Peyer's patch (tissue), 4 donors: Measurements from ENCODE around the gene GALNT9. TPM values are rescaled to one million over a fixed set of nuclear protein-coding genes. Genes with fewer than 3 reads are reported as not detected.

Source experiments
- DNase-seq, 3 donors: peaks; one replicate each; pipeline ENCODE4 v3.0.0-alpha.2; 2017 to 2019
- H3K27ac ChIP-seq, 4 donors: fragments of 200-600 bp; sonication (generic); one replicate each; pipeline ENCODE4 v1.5.1; 2016 to 2019
- H3K27me3 ChIP-seq, 2 donors: fragments of 200-600 bp; sonication (generic); one replicate each; pipeline ENCODE4 v1.5.1; 2019
- H3K36me3 ChIP-seq, 3 donors: fragments of 200-600 bp; sonication (generic); one replicate each; pipeline ENCODE4 v1.5.1; 2016 to 2019
- H3K4me1 ChIP-seq, 4 donors: fragments of 200-600 bp; sonication (generic); one replicate each; pipeline ENCODE4 v1.5.1; 2016 to 2019
- H3K4me3 ChIP-seq, 4 donors: fragments of 200-600 bp; sonication (generic); 1 replicate in 3 of 4; 2 replicates in 1 of 4; pipeline ENCODE4 v1.5.1; 2016 to 2019; ENCODE audit warnings: mild to moderate bottlenecking in 1 of 4
- H3K9me3 ChIP-seq, 4 donors: fragments of 200-600 bp; sonication (generic); one replicate each; pipeline ENCODE4 v1.5.1; 2016 to 2019; ENCODE audit warnings: mild to moderate bottlenecking in 1 of 4
- POLR2A ChIP-seq, 2 donors: fragments of 450-650 bp; IDR thresholded peaks; one replicate each; pipeline ENCODE4 v1.5.1; 2017; ENCODE audit warnings: antibody characterized with exemption in 2 of 2, mild to moderate bottlenecking in 2 of 2, moderate library complexity in 2 of 2
- total RNA-seq, 4 donors: library from RNA; depleted of rRNA; stranded (reverse); fragments of >200 nt; gene quantifications; one replicate each; pipeline ENCODE4 v1.1.0, GENCODE V29; 2016
- TF ChIP-seq, protein P1 (sequence below), 6 experiments: fragments of 450-650 bp in 4 of 6; fragments of 200-600 bp in 2 of 6; sonication (generic) in 1 of 6; IDR thresholded peaks; one replicate each; pipeline ENCODE4 v1.5.1; 2017 to 2019; ENCODE audit warnings: antibody characterized with exemption in 6 of 6, mild to moderate bottlenecking in 3 of 6, moderate library complexity in 1 of 6

The GALNT9 gene
- total RNA-seq, 4 donors from 2014 or later = not detected

DNA sequence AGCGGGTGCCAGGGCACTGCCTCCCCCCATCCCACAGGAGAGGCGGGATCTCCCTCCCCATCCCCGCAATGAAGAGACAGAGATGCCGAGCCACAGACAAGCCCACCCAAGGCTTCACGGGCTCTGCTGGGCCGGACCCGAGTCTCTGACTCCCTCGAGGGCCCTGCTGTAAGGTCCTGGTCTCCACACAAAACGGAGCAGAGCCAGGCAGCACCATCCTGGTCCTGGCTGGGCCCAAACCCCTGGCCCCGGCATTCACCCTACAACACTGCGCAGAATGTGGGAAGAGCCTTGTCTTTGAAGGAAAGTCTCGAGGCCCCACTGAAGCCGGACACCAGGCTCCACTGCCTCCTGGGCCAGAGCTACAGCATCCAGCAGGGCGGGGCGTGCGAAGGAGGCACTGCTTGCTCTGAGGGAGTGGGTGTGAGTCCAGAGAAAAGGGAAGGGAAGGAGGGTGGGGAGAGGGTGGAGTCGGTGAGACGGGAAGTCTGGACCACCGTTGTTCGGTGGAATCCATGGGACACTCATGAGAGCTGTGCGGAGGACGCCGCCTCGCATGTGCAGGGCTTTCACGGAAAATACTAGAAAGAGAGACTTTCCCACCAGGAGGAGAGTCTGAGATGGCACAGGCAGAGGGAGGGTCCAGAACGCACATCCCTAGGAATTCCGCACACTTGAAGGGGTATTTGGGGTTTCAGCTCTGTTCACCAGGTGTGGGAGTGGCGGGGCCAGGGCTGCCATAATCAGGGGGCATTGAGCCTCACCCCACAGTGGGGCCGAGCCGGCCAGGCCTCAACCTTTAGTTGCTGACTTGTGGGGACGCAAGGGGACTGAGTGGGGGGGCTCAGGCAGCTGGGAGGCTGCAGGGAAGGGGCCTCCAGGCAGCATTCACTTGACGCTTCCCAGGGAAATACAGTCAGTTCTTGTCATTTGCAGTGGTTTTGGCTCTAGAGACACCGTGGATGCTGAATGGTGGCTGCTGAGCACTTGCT lies 36.8 kb downstream of the GALNT9 start:
- no peaks in the 10 kb centered on the region for H3K27me3 ChIP-seq
- no peaks in the 10 kb centered on the region for H3K36me3 ChIP-seq
- H3K4me3 ChIP-seq = no peak overlapping the region
- H3K27ac ChIP-seq = no peak overlapping the region
- DNase-seq = no peak
- H3K4me1 ChIP-seq = no peaks in the 10 kb centered on the region
- H3K9me3 ChIP-seq = no peaks in the 10 kb centered on the region
- TF ChIP-seq, protein P1, sequence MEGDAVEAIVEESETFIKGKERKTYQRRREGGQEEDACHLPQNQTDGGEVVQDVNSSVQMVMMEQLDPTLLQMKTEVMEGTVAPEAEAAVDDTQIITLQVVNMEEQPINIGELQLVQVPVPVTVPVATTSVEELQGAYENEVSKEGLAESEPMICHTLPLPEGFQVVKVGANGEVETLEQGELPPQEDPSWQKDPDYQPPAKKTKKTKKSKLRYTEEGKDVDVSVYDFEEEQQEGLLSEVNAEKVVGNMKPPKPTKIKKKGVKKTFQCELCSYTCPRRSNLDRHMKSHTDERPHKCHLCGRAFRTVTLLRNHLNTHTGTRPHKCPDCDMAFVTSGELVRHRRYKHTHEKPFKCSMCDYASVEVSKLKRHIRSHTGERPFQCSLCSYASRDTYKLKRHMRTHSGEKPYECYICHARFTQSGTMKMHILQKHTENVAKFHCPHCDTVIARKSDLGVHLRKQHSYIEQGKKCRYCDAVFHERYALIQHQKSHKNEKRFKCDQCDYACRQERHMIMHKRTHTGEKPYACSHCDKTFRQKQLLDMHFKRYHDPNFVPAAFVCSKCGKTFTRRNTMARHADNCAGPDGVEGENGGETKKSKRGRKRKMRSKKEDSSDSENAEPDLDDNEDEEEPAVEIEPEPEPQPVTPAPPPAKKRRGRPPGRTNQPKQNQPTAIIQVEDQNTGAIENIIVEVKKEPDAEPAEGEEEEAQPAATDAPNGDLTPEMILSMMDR (IDR thresholded peaks at IDR 0.05) = no peak
- no peak for TF ChIP-seq POLR2A (IDR thresholded peaks at IDR 0.05)

DNA sequence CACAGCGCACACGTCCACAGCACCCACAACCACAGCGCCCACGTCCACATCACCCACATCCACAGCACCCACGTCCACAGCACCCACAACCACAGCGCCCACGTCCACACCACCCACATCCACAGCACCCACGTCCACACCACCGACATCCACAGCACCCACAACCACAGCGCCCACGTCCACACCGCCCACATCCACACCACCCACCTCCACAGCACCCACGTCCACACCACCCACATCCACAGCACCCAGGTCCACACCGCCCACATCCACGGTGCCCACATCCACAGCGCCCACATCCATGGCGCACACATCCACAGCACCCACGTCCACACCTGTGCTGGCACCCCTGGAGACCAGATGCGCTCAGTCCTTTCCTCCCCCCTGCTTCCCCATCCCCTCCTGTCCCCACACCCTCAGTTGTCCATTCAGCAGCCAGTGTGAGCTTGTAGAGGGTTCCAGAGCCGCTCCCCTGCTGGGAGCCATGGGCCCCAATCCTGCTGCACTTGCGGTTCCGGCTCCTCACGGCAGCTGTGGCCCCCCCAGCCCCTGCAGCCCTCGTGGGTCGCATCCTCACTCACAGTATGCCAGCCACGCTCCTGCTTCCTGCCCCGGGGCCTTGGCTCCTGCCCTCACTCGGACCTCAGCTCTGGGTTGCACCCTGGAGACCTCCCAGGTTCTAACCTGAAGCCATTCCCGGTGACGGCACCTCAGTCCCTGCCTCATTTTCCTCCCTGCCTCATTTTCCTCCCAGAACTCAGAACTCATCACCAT lies 37.8 kb downstream of the GALNT9 start:
- no peaks in the 10 kb centered on the region for H3K36me3 ChIP-seq
- TF ChIP-seq, protein P1 (IDR thresholded peaks at IDR 0.05) = no peak
- no peak for TF ChIP-seq POLR2A (IDR thresholded peaks at IDR 0.05)
- no peaks in the 10 kb centered on the region for H3K27me3 ChIP-seq
- H3K9me3 ChIP-seq = no peaks in the 10 kb centered on the region
- no peak for DNase-seq
- no peaks in the 10 kb centered on the region for H3K4me1 ChIP-seq
- H3K27ac ChIP-seq = no peak overlapping the region
- no peak overlapping the region for H3K4me3 ChIP-seq

GRCh38 chr12:132290203-132290540 lies 39.2 kb downstream of the GALNT9 start:
- Histone ChIP-seq H3K4me3 (no peak overlapping the region), H3K36me3 (no peaks in the 10 kb centered on the region), H3K9me3 (no peaks in the 10 kb centered on the region), H3K27me3 (no peaks in the 10 kb centered on the region), H3K4me1 (peaks cover 0 to 11% (median 0%) of the 10 kb centered on the region in 4 donors), H3K27ac (no peak overlapping the region)
- TF ChIP-seq POLR2A (IDR thresholded peaks at IDR 0.05) = no peak
- TF ChIP-seq, protein P1 (IDR thresholded peaks at IDR 0.05) = no peak
- no peak for DNase-seq

- Histone ChIP-seq H3K9me3 (no peaks in the 10 kb centered on the region), H3K4me3 (no peak overlapping the region), H3K36me3 (no peaks in the 10 kb centered on the region), H3K4me1 (peaks cover 0 to 11% (median 0%) of the 10 kb centered on the region in 4 donors), H3K27me3 (no peaks in the 10 kb centered on the region), H3K27ac (no peak overlapping the region)
- DNase-seq = no peak
- TF ChIP-seq POLR2A (IDR thresholded peaks at IDR 0.05) = no peak
- TF ChIP-seq, protein P1 (IDR thresholded peaks at IDR 0.05) = no peak
Measured at GRCh38 chr12:132289356-132290202, 39.8 kb downstream of the GALNT9 start.

DNA sequence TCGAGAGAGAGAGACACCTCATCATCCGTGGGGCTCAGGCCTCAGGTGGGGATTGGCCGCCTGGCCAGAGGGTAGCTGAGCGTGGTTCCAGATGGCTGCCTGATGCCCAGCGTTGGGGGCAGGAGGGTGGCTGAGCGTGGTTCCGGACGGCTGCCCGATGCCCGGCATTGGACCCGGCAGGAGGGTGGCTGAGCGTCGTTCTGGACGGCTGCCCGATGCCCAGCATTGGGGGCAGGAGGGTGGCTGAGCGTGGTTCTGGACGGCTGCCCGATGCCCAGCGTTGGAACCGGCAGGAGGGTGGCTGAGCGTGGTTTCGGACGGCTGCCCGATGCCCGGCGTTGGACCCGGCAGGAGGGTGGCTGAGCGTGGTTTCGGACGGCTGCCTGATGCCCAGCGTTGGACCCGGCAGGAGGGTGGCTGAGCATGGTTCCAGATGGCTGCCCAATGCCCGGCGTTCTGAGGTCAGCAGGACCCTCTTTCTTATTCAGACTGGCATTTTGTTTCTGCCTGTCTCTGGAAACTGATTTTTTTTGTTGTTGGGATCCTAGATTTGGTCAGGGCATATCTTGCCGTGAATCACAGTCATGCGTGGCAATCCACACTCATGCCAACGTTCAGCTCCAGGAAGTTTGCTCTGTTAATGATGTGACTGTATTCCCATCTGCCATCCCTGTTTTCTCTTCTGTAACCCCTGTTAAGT lies 40.7 kb downstream of the GALNT9 start:
- no peaks in the 10 kb centered on the region for H3K36me3 ChIP-seq
- H3K27me3 ChIP-seq = no peaks in the 10 kb centered on the region
- no peak for DNase-seq
- H3K27ac ChIP-seq = no peak overlapping the region
- peaks cover 0 to 11% (median 0%) of the 10 kb centered on the region in 4 donors for H3K4me1 ChIP-seq
- H3K9me3 ChIP-seq = no peaks in the 10 kb centered on the region
- no peak overlapping the region for H3K4me3 ChIP-seq
- no peak for TF ChIP-seq POLR2A (IDR thresholded peaks at IDR 0.05)
- TF ChIP-seq, protein P1 (IDR thresholded peaks at IDR 0.05) = no peak
